ENCODE results near the gene TMEM14A. TPM values are rescaled to one million over a fixed set of nuclear protein-coding genes. Genes with fewer than 3 reads are reported as not detected.

The TMEM14A gene
- total RNA-seq, 1 donor from 2014 or later: 8.8 TPM

DNA sequence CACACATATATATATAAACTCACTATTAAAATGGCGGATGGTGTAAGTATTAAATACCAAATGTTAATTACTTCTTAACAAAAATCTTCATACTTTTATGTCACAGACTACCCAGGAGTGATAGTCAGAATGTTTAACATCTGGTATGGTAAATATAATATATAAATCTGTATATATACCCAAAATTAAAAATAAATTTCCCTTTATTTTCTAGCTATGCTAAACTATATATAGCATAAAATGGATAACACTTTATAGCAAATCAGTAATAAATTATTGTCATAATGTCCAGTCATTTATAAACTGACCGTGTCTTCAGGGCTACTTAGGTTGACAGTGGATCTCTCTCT lies 55.3 kb downstream of the TMEM14A start:
- intact Hi-C loops (cut with micrococcal nuclease): no loop called here
- DNase-seq: no peak
- ATAC-seq: no peak

DNA sequence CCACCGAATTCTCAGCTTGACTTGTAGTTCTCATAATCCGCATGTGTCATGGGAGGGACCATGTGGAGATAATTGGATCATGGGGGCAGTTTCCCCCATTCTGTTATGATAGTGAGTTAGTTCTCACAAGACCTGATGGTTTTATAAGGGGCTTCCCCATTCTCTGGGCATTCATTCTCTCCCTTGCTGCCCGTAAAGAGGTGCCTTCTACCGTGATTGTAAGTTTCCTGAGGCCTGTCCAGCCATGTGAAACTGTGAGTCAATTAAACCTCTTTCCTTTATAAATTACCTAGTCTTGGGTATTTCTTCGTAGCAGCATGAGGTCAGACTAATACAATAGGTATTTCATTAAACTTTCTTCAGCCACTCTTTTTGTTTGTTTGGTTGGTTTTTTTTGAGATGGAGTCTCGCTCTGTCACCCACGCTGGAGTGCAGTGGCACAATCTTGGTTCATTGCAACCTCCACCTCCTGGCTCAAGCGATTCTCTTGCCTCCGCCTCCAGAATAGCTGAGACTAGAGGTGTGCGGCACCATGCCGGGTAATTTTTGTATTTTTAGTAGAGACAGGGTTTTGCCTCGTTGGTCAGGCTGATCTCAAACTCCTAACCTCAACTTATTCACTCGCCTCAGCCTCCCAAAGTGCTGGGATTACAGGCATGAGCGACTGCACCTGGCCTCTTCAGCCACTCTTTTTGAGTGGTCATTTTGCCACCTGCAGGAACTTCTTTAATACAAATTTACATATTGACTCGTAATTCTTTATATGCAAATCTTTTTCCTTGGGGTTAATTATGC lies 56.0 kb downstream of the TMEM14A start:
- intact Hi-C loops (cut with micrococcal nuclease): no loop called here
- DNase-seq (no peak), ATAC-seq (no peak)

DNA sequence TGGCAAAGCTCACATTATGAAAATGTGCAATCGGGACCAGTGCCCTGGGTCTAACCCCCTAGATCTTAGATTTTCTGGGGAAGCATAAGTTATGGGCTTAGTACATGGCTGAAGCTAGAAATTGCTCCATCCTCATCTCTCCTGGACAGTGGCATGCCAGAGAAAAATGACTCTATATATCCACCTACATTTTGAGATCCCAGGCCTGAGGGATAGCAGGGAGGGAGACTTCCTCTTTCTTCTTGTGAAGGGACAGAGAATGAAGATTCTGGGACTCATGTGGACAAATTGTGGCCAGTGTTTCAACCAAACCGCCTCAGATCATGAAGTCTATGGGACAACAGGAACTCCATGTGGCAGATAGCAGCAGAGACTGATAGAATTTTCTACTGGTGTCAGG lies 57.0 kb downstream of the TMEM14A start:
- no peak for ATAC-seq
- DNase-seq: no peak
- intact Hi-C loops (cut with micrococcal nuclease): no loop called here

DNA sequence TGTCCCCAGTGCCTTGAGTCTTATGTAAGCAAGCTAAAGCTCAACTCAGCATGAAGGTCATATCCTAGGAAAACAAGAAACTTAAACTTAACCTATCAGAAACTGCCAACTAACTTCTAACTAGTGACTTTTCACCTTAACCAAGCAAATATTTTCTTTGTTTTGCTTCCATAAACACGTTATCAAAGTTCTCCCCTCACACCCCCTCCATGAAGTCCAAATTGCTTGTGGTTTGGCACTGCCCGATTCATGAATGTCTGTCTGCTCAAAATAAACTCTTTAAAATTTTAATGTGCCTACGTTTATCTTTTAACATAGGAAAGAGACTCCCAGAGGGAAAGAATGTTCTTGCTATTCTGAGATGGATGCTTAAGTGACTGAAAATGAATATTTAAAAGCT lies 57.5 kb downstream of the TMEM14A start:
- intact Hi-C loops (cut with micrococcal nuclease): no loop called here
- ATAC-seq (no peak), DNase-seq (no peak)

DNA sequence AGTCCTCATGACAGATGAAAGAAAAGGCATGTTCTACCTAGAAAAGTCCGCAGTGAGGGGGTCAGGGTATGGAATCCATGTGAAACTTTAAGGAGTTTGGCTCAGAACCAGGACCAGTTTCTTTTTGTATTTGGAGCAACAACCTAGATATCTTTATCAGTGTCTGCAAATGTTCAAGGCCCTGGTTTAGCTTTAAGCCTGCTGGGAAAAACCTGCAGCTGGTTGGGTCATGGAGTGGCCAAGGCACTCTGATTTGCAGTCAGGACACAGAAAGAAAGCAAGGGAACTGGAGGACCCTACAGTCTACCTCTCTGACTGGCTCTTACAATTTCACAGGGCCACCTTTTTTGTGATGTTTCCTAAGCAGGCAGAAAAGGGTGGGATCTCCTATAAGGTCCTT lies 58.7 kb downstream of the TMEM14A start:
- DNase-seq (no peak), ATAC-seq (no peak)
- intact Hi-C loops (cut with micrococcal nuclease): no loop called here

DNA sequence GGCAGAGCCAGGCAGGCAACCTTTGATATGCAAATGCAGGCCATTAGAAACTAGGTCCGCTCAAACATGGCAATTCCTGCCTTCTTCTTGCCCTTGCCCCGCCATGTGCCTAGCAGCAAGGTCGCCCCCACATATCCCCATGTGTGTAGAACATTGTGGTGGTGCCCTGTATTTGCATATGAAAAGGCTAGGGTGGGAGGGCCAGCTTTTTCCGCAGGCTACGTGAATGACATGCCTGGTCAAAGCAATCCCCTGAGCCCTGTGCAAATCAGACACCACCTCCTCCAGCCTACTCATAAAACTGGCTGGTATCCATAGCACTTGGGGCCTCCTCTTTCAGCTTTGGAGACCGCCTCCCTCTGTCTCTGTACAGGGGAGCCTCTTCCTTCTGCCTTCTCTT lies 60.8 kb downstream of the TMEM14A start:
- ATAC-seq (no peak), DNase-seq (no peak)
- intact Hi-C loops (cut with micrococcal nuclease): no loop called here

DNA sequence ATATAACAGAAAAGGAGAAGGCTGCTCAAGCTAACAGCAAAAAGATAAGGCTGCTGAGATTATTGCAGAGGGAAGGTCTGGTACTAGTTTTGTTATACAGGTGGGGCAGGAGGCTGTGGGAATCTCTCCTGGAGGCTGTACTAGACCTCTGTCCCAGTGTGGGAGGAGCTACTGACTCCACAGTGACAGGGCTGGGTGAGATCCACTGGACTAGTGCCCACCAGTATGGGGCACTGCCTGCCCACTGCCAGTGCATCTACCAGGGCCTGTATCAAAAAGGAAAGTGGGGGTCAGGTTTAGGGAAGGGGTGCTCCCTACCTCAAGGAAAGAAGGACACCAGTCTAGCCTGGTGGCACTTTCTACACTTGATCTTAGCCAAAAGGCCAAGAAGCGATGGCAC lies 62.3 kb downstream of the TMEM14A start:
- ATAC-seq (no peak), DNase-seq (no peak)
- intact Hi-C loops (cut with micrococcal nuclease): no loop called here

DNA sequence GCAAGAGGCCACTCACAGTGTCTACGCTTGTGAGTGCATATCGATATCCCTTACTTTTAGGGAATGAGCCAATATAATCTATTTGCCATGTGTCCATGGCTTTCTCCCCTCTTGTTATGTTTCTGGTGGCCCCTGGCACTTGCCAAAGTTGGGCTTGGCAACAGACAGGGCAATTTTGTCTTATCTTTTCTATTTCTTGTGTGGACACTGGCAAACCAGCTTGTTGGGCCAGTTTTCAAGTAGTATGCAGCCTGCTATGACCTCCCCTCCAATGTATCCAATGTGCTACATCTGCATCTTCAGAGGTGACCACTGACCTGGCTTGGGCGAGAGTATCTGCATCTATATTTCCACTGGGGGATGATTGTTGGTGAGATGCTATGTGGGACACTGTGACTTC lies 63.2 kb downstream of the TMEM14A start:
- ATAC-seq (no peak), DNase-seq (no peak)

DNA sequence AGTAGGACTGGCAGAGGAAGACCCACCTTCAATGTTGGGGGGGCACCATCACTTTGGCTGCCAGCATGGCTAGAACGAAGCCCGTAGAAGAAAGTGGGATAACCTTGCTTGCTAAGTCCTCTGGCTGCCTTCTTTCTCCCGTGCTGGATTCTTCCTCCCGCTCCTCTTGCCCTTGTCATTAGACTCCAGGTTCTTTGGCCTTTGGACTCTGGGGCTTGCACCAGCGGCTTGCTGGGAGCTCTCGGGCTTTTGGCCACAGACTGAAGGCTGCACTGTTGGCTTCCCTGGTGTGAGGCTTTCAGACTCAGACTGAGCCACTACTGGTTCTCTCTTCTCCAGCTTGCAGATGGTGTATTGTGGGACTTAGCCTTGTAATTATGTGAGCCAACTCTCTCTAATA lies 64.2 kb downstream of the TMEM14A start:
- ATAC-seq: no peak
- intact Hi-C loops (cut with micrococcal nuclease): no loop called here
- no peak for DNase-seq

More for the DNA sequence above, 63.2 kb downstream of the TMEM14A start:
- intact Hi-C loops (cut with micrococcal nuclease): no loop called here

DNA sequence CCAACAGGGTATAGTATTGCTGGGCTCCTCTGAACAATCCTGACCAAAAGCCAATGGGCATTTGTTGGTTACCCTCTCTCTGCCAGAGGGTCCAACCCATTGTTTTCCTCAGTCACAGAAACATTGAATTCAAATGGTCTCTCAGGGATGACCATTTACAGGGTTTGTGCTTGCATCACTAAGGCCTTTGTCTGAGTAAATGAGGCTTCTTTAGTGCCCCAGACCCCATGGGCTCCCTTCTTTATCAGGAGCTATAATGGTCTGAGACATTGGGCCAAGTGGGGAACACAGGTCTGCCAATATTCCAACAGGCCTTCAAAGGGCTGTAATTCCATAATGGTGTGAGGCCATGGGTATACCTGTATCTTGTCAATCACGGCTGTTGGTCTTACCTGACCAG lies 65.2 kb downstream of the TMEM14A start:
- DNase-seq (no peak), ATAC-seq (no peak)
- intact Hi-C loops (cut with micrococcal nuclease): no loop called here

Other genes starting within 250 kb of the TMEM14A start
- gene TRAM2, start 94.1 kb upstream of the TMEM14A start, total RNA-seq: 10.4 TPM
- gene GSTA2, start 92.4 kb downstream of the TMEM14A start, total RNA-seq: not detected
- not detected for gene GSTA1, start 132.7 kb downstream of the TMEM14A start, total RNA-seq
- not detected for gene GSTA5, start 169.7 kb downstream of the TMEM14A start, total RNA-seq
- not detected for gene GSTA3, start 238.6 kb downstream of the TMEM14A start, total RNA-seq